H1 (cell line): Measurements from ENCODE around the gene PPP1CC. TPM values are rescaled to one million over a fixed set of nuclear protein-coding genes. Genes with fewer than 3 reads are reported as not detected.

Source experiments
- polyA plus RNA-seq, 7 experiments: library from polyadenylated mRNA; depleted of rRNA in 3 of 7; stranded (reverse) in 5 of 7; unstranded in 2 of 7; fragments of >200 nt in 5 of 7; fragments of 200-250 nt in 2 of 7; gene quantifications; 1 replicate in 5 of 7; 2 replicates in 1 of 7; 4 replicates in 1 of 7; pipeline versions ENCODE4 v1.2.1 to v1.2.3, GENCODE V29; 2011 to 2013; ENCODE audit warnings: missing spikeins in 2 of 7, mixed read lengths in 2 of 7
- total RNA-seq: library from RNA; stranded (reverse); fragmentation: NEBNext Ultra II Directional; extraction: Animal tissue kit (Norgen Biotek cat#: 25700); gene quantifications from 2 replicates; pipeline ENCODE4 v1.2.1, GENCODE V29; 2021

The PPP1CC gene
- total and polyA plus RNA-seq, 2 of the 8 experiments (the other 6 are each of a cell fraction or from before 2014, with no cell fraction given) = 193 to 350 TPM

Other genes with a start within 250 kb of the PPP1CC start
- gene VPS29, start 240.8 kb downstream of the PPP1CC start, total RNA-seq = 59.0 and 62.5 TPM in 2 replicates
- 40.0 and 74.6 TPM in 2 replicates for gene VPS29, start 240.8 kb downstream of the PPP1CC start, polyA plus RNA-seq (2011; rRNA removed)
- not detected in 2 replicates for gene RAD9B, start 240.6 kb downstream of the PPP1CC start, total RNA-seq
- gene RAD9B, start 240.6 kb downstream of the PPP1CC start, polyA plus RNA-seq (2011; rRNA removed) = 0.03 and 0.06 TPM in 2 replicates
- 15.9 and 16.0 TPM in 2 replicates for gene PPTC7, start 159.6 kb downstream of the PPP1CC start, total RNA-seq
- 5.2 and 8.1 TPM in 2 replicates for gene PPTC7, start 159.6 kb downstream of the PPP1CC start, polyA plus RNA-seq (2011; rRNA removed)
- 11.1 and 16.4 TPM in 2 replicates for gene TCTN1, start 128.8 kb downstream of the PPP1CC start, total RNA-seq
- gene TCTN1, start 128.8 kb downstream of the PPP1CC start, polyA plus RNA-seq (2011; rRNA removed) = 14.7 and 20.8 TPM in 2 replicates
- gene HVCN1, start 53.8 kb downstream of the PPP1CC start, total RNA-seq = 5.6 and 5.8 TPM in 2 replicates
- gene HVCN1, start 53.8 kb downstream of the PPP1CC start, polyA plus RNA-seq (2011; rRNA removed) = 10.5 and 11.2 TPM in 2 replicates
- gene CCDC63, start 104.1 kb upstream of the PPP1CC start, total RNA-seq = 0.55 and 0.93 TPM in 2 replicates
- gene CCDC63, start 104.1 kb upstream of the PPP1CC start, polyA plus RNA-seq (2011; rRNA removed) = 0.42 TPM in 2 replicates
- not detected in 2 replicates for gene MYL2, start 177.7 kb upstream of the PPP1CC start, total RNA-seq
- not detected in 2 replicates for gene MYL2, start 177.7 kb upstream of the PPP1CC start, polyA plus RNA-seq (2011; rRNA removed)